ENCODE data around the gene ALK. TPM values are rescaled to one million over a fixed set of nuclear protein-coding genes. Genes with fewer than 3 reads are reported as not detected.

ALK gene
- total and polyA plus RNA-seq, 3 experiments from 2014 or later: not detected

DNA sequence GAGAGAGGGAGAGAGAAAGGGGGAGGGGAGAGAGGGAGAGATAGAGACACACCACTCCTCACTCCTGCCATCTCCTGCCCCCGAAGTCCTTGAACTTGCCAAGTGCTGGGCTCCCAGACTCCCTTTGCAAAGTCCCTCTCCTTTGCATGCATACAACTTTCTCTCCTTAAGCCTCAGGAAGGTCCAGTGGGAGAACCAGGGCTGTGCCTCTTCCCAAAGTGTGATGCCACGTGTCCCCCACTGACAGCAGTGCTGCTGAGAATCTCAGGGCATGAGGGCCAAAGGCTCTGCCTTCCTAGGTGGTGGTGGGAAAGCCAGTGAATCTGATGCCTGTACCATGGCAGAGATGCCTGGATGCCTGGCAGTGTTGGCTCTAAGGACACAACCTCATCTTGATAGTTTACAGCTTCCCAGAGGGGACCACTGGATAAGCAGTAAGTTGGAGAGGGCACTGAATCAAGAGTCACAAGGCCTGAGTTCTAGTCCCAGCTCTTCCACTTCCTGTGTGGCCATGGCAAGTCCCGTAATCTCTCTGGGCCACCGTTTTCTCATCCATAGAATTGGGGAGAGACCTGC is 702.7 kb downstream of the ALK start:
- Mint-ChIP-seq H3K4me1 (no peaks in the 10 kb centered on the region), H3K4me3 (no peak overlapping the region), H3K36me3 (no peaks in the 10 kb centered on the region), H3K9me3 (no peaks in the 10 kb centered on the region), H3K27ac (peak overlapping the region in 1 of 8 donors; percentile 43), H3K27me3 (peaks cover 0 to 4% of the 10 kb centered on the region in 2 donors)
- Histone ChIP-seq H3K27ac (ENCODE audit: low read depth, low read length) (no peak overlapping the region), H3K36me3 (ENCODE audit: insufficient read depth, low read length) (no peaks in the 10 kb centered on the region), H3K9me3 (ENCODE audit: low read length) (no peaks in the 10 kb centered on the region), H3K4me3 (ENCODE audit: low read length) (no peak overlapping the region), H3K4me1 (ENCODE audit: insufficient read depth, low read length) (no peaks in the 10 kb centered on the region), H3K27me3 (ENCODE audit: insufficient read depth, low read length, poor library complexity, severe bottlenecking) (no peaks in the 10 kb centered on the region)
- ChIA-PET POLR2A (no interaction called here), CTCF (no interaction called here)
- DNase-seq: no peak

DNA sequence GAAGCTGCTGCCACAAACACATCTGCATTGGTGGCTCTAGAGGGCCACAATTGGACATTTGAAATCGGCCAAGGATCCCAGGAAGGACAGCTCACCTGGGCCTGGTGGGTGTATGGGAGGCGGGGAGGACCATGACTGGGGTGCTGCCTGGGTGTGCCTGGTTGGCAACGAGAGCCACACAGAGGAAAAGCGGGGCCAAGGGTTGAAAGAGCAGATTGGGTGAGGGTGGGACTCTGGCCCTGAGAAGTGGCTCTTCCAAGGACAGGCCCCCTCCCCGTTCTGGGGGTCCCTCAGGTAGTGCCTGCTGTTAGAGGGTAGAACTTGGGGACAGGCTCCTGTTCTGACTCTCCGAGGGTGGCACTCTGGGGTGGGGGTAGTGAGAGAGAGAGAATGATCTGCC is 703.3 kb downstream of the ALK start:
- Mint-ChIP-seq H3K4me1 (no peaks in the 10 kb centered on the region), H3K27me3 (peaks cover 0 to 4% of the 10 kb centered on the region in 2 donors), H3K36me3 (no peaks in the 10 kb centered on the region), H3K4me3 (peak overlapping the region in 1 of 7 donors; percentile 59), H3K27ac (peak overlapping the region in 2 of 8 donors; percentile 24 to 43), H3K9me3 (no peaks in the 10 kb centered on the region)
- DNase-seq: no peak
- ChIA-PET CTCF (no interaction called here), POLR2A (no interaction called here)
- H3K27ac ChIP-seq (ENCODE audit: low read depth, low read length): no peak overlapping the region
- H3K4me1 ChIP-seq (ENCODE audit: insufficient read depth, low read length): no peaks in the 10 kb centered on the region
- H3K4me3 ChIP-seq (ENCODE audit: low read length): no peak overlapping the region
- no peaks in the 10 kb centered on the region for H3K36me3 ChIP-seq (ENCODE audit: insufficient read depth, low read length)
- no peaks in the 10 kb centered on the region for H3K27me3 ChIP-seq (ENCODE audit: insufficient read depth, low read length, poor library complexity, severe bottlenecking)
- no peaks in the 10 kb centered on the region for H3K9me3 ChIP-seq (ENCODE audit: low read length)

DNA sequence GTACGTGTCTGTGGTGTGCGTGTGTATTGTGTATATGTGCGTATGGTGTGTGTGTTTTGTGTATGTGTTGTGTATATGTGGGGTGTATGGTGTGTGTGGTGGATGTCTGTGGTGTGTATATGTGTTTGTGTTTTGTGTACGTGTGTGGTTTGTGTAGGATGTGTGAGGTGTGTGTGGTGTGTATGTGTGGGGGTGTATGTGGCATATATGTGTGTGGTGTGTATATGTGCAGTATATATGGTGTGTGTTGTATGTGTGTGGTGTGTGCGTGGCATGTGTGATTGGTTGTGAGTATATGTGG is 704.8 kb downstream of the ALK start:
- Mint-ChIP-seq H3K27me3 (peaks cover 0 to under 1% of the 10 kb centered on the region in 2 donors), H3K36me3 (peaks cover 0 to 5% (median 3%) of the 10 kb centered on the region in 3 donors), H3K4me1 (no peaks in the 10 kb centered on the region), H3K27ac (no peak overlapping the region), H3K9me3 (no peaks in the 10 kb centered on the region), H3K4me3 (no peak overlapping the region)
- H3K36me3 ChIP-seq (ENCODE audit: insufficient read depth, low read length): no peaks in the 10 kb centered on the region
- CTCF ChIA-PET: no interaction called here
- DNase-seq: no peak
- POLR2A ChIA-PET: no interaction called here
- H3K9me3 ChIP-seq (ENCODE audit: low read length): no peaks in the 10 kb centered on the region
- no peak overlapping the region for H3K4me3 ChIP-seq (ENCODE audit: low read length)
- no peaks in the 10 kb centered on the region for H3K27me3 ChIP-seq (ENCODE audit: insufficient read depth, low read length, poor library complexity, severe bottlenecking)
- H3K27ac ChIP-seq (ENCODE audit: low read depth, low read length): no peak overlapping the region
- H3K4me1 ChIP-seq (ENCODE audit: insufficient read depth, low read length): no peaks in the 10 kb centered on the region

DNA sequence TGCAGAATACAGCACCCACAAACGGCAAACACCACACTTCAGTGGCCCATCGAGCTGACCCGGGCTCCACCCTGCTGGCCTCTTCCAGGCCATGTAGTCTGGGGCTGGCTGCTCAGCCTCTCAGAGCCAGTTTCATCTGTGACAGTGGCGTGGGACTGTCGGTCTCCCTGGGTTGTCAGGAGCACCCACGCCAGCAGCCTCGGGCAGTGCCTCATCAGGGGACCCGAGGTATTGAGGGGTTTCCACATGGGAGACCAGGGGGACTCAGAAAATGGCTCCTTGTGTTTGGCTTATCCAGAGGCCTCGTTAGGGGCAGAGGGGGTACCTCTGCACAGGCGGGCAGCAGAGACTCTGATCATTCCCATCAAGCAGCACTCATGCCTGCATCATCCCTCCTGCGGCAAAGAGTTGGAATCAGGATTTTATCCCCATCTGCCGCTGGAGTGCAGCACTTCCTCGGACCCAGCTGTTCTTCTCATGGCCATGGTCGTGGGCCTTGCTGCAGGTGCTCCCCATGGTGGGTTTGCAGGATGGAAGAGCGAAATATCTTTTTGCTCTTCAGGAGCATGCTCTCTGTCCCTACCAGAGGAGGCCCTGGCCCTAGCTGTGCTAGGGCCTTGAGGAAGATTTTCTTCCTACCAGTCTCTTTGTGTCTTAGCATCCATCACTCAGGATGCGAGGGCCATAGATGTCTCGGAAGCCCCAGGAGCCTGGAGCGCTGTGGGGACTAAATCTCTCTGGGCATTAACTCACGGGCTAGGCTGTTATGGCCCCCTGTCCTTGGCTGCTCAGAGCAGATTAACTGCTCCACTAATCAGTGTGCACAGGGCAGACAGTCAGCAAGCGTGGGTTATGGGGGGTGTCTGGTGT is 705.4 kb downstream of the ALK start:
- Histone ChIP-seq H3K27ac (ENCODE audit: low read depth, low read length) (no peak overlapping the region), H3K4me1 (ENCODE audit: insufficient read depth, low read length) (no peaks in the 10 kb centered on the region), H3K4me3 (ENCODE audit: low read length) (no peak overlapping the region), H3K9me3 (ENCODE audit: low read length) (no peaks in the 10 kb centered on the region), H3K36me3 (ENCODE audit: insufficient read depth, low read length) (no peaks in the 10 kb centered on the region), H3K27me3 (ENCODE audit: insufficient read depth, low read length, poor library complexity, severe bottlenecking) (no peaks in the 10 kb centered on the region)
- Mint-ChIP-seq H3K9me3 (no peaks in the 10 kb centered on the region), H3K36me3 (peaks cover 0 to 8% (median 7%) of the 10 kb centered on the region in 3 donors), H3K27me3 (no peaks in the 10 kb centered on the region), H3K4me3 (no peak overlapping the region), H3K4me1 (no peaks in the 10 kb centered on the region), H3K27ac (no peak overlapping the region)
- ChIA-PET CTCF (no interaction called here), POLR2A (no interaction called here)
- no peak for DNase-seq

DNA sequence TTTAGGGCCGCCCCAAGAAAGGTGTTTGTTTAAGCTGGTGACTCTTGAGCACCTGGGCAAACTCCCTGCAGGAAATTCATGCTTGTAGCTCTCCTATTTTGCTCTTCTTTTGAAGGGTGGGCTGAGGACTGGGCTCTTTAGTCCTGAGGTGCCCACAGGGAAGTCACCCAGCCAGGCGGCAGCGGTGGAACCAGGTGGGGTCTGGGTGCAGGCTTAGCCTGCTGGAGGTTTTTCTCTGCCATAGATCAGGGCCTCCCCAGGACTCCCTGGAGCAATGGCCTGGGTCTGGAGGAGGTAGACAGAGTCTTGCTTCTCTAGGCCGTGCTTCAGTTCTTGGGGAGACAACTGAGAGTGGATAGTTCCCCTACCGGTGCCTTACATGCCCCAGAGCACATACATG is 706.3 kb downstream of the ALK start:
- Mint-ChIP-seq H3K9me3 (no peaks in the 10 kb centered on the region), H3K27ac (peak overlapping the region in 1 of 8 donors; percentile 30), H3K4me3 (no peak overlapping the region), H3K4me1 (no peaks in the 10 kb centered on the region), H3K36me3 (peaks cover 0 to 12% (median 7%) of the 10 kb centered on the region in 3 donors), H3K27me3 (no peaks in the 10 kb centered on the region)
- DNase-seq: no peak
- H3K9me3 ChIP-seq (ENCODE audit: low read length): no peaks in the 10 kb centered on the region
- H3K36me3 ChIP-seq (ENCODE audit: insufficient read depth, low read length): no peaks in the 10 kb centered on the region
- no peaks in the 10 kb centered on the region for H3K4me1 ChIP-seq (ENCODE audit: insufficient read depth, low read length)
- no peak overlapping the region for H3K4me3 ChIP-seq (ENCODE audit: low read length)
- POLR2A ChIA-PET: no interaction called here
- CTCF ChIA-PET: no interaction called here
- no peak overlapping the region for H3K27ac ChIP-seq (ENCODE audit: low read depth, low read length)
- no peaks in the 10 kb centered on the region for H3K27me3 ChIP-seq (ENCODE audit: insufficient read depth, low read length, poor library complexity, severe bottlenecking)

DNA sequence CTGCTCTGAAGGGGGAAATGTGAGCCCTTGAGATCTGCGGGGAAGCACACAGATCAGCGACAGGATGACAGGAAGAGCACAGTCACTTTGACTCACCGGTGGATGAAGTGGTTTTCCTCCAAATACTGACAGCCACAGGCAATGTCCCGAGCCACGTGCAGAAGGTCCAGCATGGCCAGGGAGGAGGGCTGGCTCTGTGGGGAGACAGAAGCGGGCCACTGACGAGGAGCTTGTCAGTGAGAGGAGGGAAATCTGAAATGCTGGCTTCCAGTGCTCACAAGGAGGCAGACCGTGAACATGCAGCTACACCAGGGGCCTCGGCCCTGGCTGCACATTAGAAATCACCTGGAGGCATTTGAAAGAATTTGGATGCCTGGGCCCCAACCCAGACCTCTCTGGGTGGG is 707.5 kb downstream of the ALK start:
- H3K36me3 Mint-ChIP-seq: peaks cover 0 to 17% (median 8%) of the 10 kb centered on the region in 3 donors
- H3K4me3 Mint-ChIP-seq: no peak overlapping the region
- CTCF ChIA-PET: no interaction called here

DNA sequence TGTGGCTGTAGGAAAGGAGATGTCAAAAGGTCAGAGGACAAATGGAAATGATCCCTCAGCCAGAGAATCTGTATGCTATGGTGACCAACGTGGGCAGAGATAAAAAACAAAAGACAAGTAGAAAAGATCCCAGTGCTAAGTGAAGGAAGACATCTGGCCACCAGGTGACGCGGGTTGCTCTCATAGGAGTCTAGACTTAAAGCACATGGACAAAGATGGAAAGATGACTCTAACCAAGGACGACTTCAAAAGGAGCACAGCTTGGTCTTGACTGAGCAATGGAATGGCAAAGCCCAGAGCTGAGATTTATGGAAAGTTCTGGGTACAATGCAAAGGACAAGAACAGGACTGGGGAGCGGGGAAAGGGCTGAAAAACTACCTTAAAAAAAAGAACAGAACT is 709.4 kb downstream of the ALK start:
- CTCF ChIA-PET: no interaction called here

More for the DNA sequence above, 707.5 kb downstream of the ALK start:
- H3K9me3 Mint-ChIP-seq: no peaks in the 10 kb centered on the region
- no peaks in the 10 kb centered on the region for H3K27me3 Mint-ChIP-seq
- no peaks in the 10 kb centered on the region for H3K9me3 ChIP-seq (ENCODE audit: low read length)
- peak overlapping the region in 1 of 8 donors; percentile 44 for H3K27ac Mint-ChIP-seq
- no peak for DNase-seq
- no peak overlapping the region for H3K4me3 ChIP-seq (ENCODE audit: low read length)
- no peaks in the 10 kb centered on the region for H3K4me1 ChIP-seq (ENCODE audit: insufficient read depth, low read length)
- no peak overlapping the region for H3K27ac ChIP-seq (ENCODE audit: low read depth, low read length)
- H3K36me3 ChIP-seq (ENCODE audit: insufficient read depth, low read length): no peaks in the 10 kb centered on the region
- no peaks in the 10 kb centered on the region for H3K27me3 ChIP-seq (ENCODE audit: insufficient read depth, low read length, poor library complexity, severe bottlenecking)
- POLR2A ChIA-PET: no interaction called here
- no peaks in the 10 kb centered on the region for H3K4me1 Mint-ChIP-seq

DNA sequence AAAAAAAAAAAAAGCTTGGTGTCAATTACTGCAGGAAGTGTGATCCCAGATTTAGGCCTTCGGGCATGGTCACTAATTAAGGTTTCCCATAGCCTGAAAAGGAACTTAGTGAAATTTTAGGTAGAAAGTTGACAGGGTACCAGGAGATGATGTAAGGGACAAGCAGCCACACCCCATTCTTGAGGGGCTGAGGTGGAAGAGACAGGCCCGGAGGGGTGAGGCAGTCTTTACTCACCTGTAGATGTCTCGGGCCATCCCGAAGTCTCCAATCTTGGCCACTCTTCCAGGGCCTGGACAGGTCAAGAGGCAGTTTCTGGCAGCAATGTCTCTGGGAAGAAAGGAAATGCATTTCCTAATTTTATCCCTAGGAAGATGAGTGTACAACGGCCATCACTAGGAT is 711.8 kb downstream of the ALK start:
- Mint-ChIP-seq H3K36me3 (peaks cover 0 to 40% (median 25%) of the 10 kb centered on the region in 3 donors), H3K27me3 (no peaks in the 10 kb centered on the region), H3K4me3 (no peak overlapping the region), H3K4me1 (no peaks in the 10 kb centered on the region), H3K9me3 (no peaks in the 10 kb centered on the region), H3K27ac (peak overlapping the region in 1 of 8 donors; percentile 17)
- Histone ChIP-seq H3K36me3 (ENCODE audit: insufficient read depth, low read length) (no peaks in the 10 kb centered on the region), H3K4me3 (ENCODE audit: low read length) (no peak overlapping the region), H3K9me3 (ENCODE audit: low read length) (no peaks in the 10 kb centered on the region), H3K27ac (ENCODE audit: low read depth, low read length) (no peak overlapping the region), H3K4me1 (ENCODE audit: insufficient read depth, low read length) (no peaks in the 10 kb centered on the region), H3K27me3 (ENCODE audit: insufficient read depth, low read length, poor library complexity, severe bottlenecking) (no peaks in the 10 kb centered on the region)
- DNase-seq: no peak
- ChIA-PET CTCF (interaction anchor here (1.1 kb wide), 1 partner anchor 251 kb away, joined by 3 read pairs; no protein-coding TSS in a partner anchor), POLR2A (no interaction called here)

More for the DNA sequence above, 709.4 kb downstream of the ALK start:
- Histone ChIP-seq H3K4me3 (ENCODE audit: low read length) (no peak overlapping the region), H3K27ac (ENCODE audit: low read depth, low read length) (no peak overlapping the region), H3K27me3 (ENCODE audit: insufficient read depth, low read length, poor library complexity, severe bottlenecking) (no peaks in the 10 kb centered on the region), H3K4me1 (ENCODE audit: insufficient read depth, low read length) (no peaks in the 10 kb centered on the region), H3K36me3 (ENCODE audit: insufficient read depth, low read length) (no peaks in the 10 kb centered on the region), H3K9me3 (ENCODE audit: low read length) (no peaks in the 10 kb centered on the region)
- Mint-ChIP-seq H3K36me3 (peaks cover 0 to 28% (median 17%) of the 10 kb centered on the region in 3 donors), H3K9me3 (no peaks in the 10 kb centered on the region), H3K4me3 (no peak overlapping the region), H3K4me1 (no peaks in the 10 kb centered on the region), H3K27ac (peak overlapping the region in 1 of 8 donors; percentile 77), H3K27me3 (no peaks in the 10 kb centered on the region)
- POLR2A ChIA-PET: no interaction called here
- DNase-seq: no peak
